Measurements from ENCODE around the gene SPTBN2.
"Not testable (repeated sequence)": the region's sequence is repeated elsewhere in the genome, so short reads cannot be mapped to it uniquely, and the experiment has no call there.

SPTBN2 gene

DNA sequence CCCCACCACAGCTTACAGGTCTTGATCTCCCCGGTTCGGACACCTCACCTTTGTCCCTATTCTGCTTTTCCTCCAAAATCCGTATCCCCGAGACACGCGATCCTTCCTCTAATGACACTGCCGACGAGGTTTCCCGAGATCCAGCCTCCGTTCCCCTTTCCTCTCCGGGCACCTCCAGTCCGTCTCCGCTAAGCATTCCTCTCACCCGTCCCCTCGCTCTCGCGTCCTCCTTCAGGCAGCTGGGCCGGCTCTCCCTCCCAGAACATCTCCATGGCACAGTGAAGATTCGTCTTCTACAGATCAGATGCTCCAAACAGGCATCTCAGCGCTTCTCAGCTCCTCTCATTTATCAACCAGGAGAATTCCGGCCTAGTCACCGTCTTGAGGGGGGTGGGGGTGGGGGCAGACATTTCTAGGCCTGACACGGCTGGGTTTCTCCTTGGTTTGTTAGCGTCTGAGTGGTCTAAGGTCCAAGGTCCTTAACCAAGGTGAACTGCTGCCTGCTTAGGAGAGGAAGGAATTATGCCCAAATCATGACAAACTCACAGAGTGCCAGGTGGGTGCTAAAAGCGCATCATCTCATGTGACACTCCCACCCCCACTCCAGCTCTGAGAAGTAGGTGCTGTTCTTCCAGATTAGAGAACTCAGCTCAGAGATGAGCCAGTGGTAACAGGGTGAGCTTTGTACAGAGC lies at the start of gene SPTBN2:
SPTBN2 (minus strand) TSS at position 524 of the 693 bp plus-strand sequence. CDS start 7,976 bp downstream, outside the sequence.
- no peak for DNase-seq

GRCh38 chr11:66768818-66769217 lies 39.8 kb upstream of the SPTBN2 start:
- no peak for DNase-seq

DNA sequence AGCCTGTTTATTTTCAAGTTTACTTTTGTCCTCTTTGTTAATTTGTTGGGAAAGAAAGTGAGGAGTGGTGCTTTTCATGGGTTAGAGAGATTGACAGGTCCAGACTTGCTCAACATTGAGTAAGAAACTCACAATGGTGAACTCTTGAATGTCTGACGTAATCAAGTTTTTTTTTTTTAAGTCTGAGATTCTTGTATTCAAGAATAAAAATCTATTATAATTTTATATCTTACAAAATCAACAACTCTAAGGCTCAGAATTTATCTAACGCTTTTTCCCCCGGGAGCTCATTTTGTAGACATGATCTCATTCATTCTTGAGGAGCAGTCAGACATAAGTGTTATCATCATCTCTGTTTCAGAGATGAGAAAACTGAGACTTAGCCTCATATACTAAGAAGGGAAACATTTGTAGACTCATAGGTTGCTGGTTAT lies 39.1 kb upstream of the SPTBN2 start:
- DNase-seq = no peak

DNA sequence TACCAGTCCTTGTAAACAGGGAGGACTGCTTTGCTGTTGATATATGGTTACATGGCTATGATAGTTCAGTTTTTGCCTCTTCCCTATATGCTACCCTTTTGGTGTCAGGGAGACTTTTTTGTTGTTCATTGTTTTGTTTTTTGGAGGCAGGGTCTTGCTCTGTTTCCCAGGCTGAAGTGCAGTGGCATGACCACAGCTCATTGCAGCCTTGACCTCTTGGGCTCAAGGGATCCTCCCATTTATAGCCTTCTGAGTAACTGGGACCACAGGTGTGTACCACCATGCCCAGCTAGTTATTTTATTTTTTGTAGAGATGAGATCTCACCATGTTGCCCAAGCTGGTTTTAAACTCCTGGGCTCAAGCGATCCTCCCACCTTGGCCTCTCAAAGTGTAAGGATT lies 38.6 kb upstream of the SPTBN2 start:
- no peak for DNase-seq

DNA sequence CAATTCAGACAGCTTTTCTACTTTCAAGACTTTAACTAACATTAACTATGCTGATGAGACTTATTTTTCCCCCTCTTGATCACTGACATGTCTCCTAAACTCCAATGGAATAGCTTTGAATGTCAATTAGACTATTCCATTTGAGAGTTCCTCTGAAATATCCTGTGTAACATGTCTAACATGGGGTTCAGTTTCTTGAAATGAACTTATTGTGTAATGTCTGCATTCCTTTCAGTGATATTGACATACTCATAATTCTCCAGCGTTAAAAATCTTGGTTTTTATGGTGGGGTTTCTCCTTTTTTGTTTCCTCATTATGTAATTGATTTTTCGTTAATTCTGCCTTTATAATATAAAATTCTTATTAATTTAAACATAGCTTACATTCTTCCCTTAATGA lies 37.7 kb upstream of the SPTBN2 start:
- DNase-seq = no peak

GRCh38 chr11:66762088-66762487 lies 33.1 kb upstream of the SPTBN2 start:
- no peak for DNase-seq

- no peak for DNase-seq
Measured at GRCh38 chr11:66752148-66752547, 23.1 kb upstream of the SPTBN2 start.

GRCh38 chr11:66749091-66749490 lies 20.1 kb upstream of the SPTBN2 start:
- no peak for DNase-seq

DNA sequence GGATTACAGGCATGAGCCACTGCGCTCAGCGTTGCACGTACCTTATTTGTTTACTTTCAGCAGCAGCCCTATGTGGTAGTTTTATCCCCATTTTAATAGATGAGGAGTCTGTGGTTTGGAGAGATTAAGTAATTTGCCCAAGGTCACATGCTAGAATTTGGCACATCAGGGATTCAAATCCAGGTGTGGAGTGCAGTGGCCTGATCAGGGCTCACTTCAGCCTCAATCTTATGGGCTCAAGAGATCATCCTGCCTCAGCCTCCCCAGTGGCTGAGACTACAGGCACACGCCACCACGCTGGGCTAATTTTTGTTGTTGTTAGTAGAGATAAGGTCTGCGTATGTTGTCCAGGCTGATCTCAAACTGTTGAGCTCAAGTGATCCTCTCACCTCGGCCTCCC lies 18.5 kb upstream of the SPTBN2 start:
- DNase-seq = no peak

DNA sequence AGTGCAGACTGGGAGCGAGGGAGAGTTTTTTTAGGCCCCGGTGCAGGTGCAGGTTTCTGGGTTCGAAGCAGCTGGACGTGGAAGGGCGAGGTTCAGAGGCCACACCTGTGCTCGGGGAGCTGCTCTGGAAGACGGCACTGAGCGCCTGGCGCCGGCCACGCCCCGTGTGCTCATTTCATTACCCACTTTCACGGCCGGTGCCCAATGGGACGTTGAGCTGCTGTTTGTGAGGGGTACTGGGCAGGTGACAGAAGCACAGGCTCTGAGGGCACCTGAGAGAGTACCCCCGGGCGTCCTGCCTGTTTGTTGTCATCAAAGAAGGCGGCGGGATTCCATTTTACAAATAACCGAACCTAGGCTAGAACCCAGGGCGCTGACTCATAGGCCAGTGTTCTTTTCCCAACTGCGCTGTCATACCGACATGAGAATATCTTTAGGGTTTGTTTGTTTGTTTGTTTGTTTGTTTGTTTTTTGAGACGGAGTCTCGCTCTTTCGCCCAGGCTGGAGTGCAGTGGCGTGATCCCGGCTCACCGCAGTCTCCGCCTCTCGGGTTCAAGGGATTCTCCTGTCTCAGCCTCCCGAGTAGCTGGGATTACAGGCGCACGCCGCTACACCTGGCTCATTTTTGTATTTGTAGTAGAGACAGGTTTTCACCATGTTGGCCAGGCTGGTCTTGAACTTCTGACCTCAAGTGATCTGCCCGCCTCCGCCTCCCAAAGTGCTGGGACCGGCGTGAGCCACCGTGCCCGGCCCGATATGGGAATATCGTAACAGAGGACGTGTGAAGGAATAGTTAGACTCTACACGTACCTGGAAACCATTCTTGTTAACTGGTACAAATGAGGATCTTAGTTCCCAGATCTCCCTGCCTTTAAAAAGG lies 16.6 kb upstream of the SPTBN2 start:
- DNase-seq = peak; percentile 33 to 44

GRCh38 chr11:66744485-66745355 lies 15.7 kb upstream of the SPTBN2 start:
- peak; percentile 87 to 91 for DNase-seq

DNA sequence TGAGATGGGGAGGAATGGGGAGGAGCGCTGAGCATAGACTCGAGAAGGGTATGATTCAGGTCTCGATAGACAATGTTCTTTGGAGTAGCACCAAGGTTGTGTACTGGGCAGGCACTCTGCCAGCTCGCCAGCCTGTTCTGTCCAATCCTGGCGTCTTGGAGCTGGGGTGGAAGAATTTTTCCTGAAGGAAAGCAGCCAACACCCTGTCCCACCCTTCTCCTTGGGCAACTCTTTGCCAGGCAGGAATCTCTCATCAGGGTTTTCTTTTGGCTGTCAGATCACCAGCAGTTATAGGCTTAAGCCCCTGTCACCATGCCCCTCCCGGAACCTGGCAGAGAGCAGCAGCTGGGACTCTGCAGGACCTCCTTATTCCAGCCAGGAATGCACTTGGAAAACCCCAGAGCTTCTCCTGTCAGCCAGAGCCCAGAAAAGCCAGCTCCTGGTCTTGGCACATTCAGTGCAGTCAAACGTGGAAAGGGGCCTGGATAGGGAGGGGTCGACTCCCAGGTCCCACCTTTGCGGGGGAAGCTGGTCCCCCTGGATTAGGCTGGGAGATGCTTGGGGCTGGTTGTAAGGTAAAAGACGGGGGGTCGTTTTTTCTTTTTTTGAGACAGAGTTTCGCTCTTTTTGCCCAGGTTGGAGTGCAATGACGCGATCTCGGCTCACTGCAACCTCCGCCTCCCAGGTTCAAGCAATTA lies 14.4 kb upstream of the SPTBN2 start:
- no peak for DNase-seq

DNA sequence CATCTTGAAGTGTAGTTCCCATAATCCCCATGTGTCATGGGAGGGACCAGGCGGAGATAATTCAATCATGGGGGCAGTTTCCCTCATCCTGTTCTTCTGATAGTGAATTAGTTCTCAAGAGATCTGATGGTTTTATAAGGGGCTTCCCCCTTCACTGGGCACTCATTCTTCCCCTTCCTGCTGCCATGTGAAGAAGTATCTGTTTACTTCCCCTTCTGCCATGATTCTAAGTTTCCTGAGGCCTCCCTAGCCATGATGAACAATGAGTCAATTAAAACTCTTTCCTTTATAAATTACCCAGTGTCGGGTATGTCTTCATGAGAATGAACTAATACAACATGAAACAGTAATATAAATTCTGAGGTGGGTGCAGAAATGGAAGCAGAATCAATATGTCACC lies 12.1 kb upstream of the SPTBN2 start:
- no peak for DNase-seq

DNA sequence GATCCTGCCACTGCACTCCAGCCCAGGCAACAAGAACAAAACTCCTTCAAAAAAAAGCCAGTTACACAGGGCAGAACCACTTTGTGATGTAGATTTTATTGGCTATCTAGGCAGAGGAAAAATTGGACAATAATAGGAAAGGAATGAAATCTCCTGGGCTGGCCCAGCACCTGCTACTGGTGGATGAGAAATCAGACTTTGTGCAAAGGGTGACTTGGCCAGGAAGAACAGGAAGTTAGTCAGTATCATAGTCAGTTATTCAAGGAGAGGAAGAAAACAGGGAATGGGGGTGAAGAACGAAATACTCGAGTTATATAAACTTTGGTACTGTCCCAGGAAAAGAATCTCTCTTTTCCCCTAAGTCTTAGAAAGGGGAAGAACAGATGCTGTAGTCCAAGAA lies 11.0 kb upstream of the SPTBN2 start:
- no peak for DNase-seq

DNA sequence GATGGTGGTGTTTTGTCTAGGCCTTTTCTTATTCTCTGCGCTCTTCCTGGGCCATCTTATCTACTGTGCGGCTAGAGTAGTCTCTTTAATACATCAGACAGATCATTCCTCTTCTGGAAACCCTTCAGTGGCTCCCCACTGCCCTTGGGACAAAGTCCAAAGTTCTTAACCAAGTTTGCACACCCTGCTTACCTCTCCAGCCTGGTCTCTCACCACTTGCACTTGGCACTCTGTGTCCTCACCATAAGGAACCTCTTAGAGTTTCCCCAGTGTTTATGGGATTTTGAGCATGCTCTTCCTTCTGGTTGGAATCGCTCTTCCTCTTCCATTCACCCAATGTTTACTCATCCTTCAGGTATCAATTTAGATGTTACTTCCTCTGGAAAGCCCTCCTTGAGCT lies 5.2 kb upstream of the SPTBN2 start:
- no peak for DNase-seq

DNA sequence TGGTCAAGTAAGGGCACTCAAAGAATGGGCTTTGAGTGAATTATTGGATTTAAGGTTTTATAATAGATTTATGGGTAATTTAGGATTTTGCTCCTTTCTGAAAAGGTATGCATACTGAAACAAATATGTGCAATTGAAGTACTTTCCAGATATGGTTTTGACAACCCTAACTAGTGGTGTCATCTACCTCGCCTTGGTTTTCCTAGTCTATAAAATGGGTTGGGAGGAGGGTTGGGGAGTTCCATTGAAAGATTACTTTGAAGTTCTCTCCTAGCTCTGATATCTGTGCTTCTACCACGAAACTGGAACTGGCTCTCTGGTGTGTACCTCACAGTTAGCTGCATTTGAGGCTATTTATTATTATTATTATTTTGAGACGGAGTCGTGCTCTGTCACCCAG lies 431 bp upstream of the SPTBN2 start:
- no peak for DNase-seq

DNA sequence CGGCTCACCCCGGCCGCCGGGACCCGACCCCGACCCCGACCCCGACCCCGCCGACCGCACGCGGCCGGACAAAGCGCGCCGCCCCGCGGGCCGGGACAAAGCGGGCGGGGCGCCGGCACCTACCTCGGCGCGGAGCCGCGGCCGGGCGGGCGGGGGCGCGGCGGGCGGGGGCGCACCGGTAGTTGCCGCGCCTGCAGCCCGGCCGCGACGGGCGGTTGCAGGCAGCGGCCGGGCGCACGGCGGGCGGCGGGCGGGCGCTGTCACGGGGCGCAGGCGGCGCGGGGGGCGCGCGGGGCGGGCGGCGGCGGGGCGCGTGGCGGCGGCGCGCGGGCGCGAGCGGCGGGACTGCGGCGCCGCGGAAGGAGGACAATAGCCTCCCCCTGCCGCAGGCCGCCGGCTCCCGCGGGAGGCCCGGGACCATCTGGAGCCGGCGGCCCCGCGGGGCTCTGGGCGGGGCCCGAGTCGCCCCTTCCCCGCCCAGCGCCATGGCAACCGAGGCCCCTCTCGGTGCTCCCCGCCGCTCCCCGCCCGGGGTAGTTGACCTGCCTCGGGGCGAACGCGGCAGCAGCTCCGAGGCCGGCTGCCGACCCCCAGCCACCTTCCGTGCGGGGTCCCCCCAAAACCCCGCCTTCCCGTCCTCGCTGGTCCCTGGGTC lies 851 bp downstream of the SPTBN2 start:
- DNase-seq = no peak

GRCh38 chr11:66727282-66728037 lies 1.6 kb downstream of the SPTBN2 start:
- DNase-seq = peak in 1 of 2 donors; percentile 22

GRCh38 chr11:66725647-66726046 lies 3.4 kb downstream of the SPTBN2 start:
- no peak for DNase-seq

GRCh38 chr11:66725114-66725513 lies 3.9 kb downstream of the SPTBN2 start:
- DNase-seq = no peak

GRCh38 chr11:66724167-66724566 lies 4.8 kb downstream of the SPTBN2 start:
- DNase-seq = not testable (repeated sequence)
